ENCODE measurements around the gene FH. TPM values are rescaled to one million over a fixed set of nuclear protein-coding genes. Genes with fewer than 3 reads are reported as not detected.

Gene FH
- total and polyA plus RNA-seq, 2 of the 13 experiments (the other 11 are each of a cell fraction or from before 2014, with no cell fraction given), result 39.2 to 152 TPM

DNA sequence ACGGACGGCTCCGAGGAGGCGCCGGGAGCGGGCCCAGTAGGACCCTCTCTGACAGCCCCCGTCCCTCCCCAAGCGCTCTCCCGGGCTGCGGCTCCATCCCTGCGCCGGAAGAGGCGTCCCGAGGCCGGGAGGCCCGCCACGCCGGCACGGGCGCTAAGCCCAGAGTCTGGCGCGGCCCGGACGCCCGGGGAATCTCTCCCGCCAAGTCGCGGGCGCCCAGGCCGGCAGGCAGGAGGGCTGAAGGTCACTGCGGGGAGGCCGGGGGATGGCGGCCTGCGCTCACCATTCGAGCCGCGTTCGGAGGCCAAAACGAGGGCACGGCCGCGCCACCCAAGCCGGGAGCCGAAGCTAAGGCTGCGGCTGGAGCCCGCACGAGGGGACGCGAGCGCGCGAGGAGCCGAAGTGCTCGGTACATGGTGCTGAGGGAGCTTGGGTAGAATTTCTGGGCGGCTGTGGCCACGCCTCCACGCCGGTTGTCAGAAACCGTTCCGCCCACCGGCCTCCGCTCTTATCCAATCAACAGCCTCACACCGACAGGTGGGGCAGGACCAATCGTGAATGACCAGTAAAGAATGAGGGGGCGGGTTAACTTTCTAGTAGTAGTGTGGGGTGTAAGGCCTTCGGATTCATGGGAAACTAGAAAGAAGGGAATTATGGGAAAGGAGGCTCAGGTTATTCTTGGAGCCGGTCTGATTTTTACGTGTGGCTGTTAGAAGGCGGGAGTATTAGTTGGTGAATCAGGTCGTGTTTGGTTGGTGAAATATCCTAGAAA lies at the start of gene FH (continued):
- TF ChIP-seq ZFP41 (CRISPR knock-in tag; IDR thresholded peaks at IDR 0.05; ENCODE audit: borderline replicate concordance), result no peak
- TF ChIP-seq KDM3A (CRISPR knock-in tag; IDR thresholded peaks at IDR 0.05; ENCODE audit: low read depth), result peak; percentile 50; the same call in 1 of the 2 replicates
- no peak for TF ChIP-seq ZNF558 (CRISPR knock-in tag; IDR thresholded peaks at IDR 0.05; ENCODE audit: borderline replicate concordance)
- TF ChIP-seq JUNB (CRISPR knock-in tag; IDR thresholded peaks at IDR 0.05; ENCODE audit: borderline replicate concordance), result no peak
- TF ChIP-seq ZNF501 (CRISPR knock-in tag; IDR thresholded peaks at IDR 0.05), result peak; percentile 92
- TF ChIP-seq ZNF274 (CRISPR knock-in tag; IDR thresholded peaks at IDR 0.05), result 0 out of 2 replicates have a peak, but pooled peaks have one; percentile 56
- TF ChIP-seq ZNF75D (CRISPR knock-in tag; IDR thresholded peaks at IDR 0.05; ENCODE audit: borderline replicate concordance), result 0 out of 2 replicates have a peak, but pooled peaks have one; percentile 74
- TF ChIP-seq HMGA1 (CRISPR knock-in tag; conservative IDR thresholded peaks at IDR 0.05), result no peak
- TF ChIP-seq ELK4 (CRISPR knock-in tag; IDR thresholded peaks at IDR 0.05; ENCODE audit: borderline replicate concordance), result no peak
- TF ChIP-seq HNRNPK (IDR thresholded peaks at IDR 0.05; ENCODE audit: low read depth, low read length, poor library complexity, severe bottlenecking), result peak; percentile 24
- 0 out of 2 replicates have a peak, but pooled peaks have one; percentile 44 for TF ChIP-seq TGIF2 (CRISPR knock-in tag; IDR thresholded peaks at IDR 0.05)
- TF ChIP-seq SMC3 (IDR thresholded peaks at IDR 0.05; ENCODE audit: low read length), result no peak
- TF ChIP-seq ZSCAN31 (CRISPR knock-in tag; IDR thresholded peaks at IDR 0.05; ENCODE audit: low read depth), result 0 out of 2 replicates have a peak, but pooled peaks have one; percentile 45
- TF ChIP-seq ZNF335 (CRISPR knock-in tag; IDR thresholded peaks at IDR 0.05), result no peak
- TF ChIP-seq MIER3 (CRISPR knock-in tag; IDR thresholded peaks at IDR 0.05; ENCODE audit: borderline replicate concordance), result 0 out of 2 replicates have a peak, but pooled peaks have one; percentile 20
- TF ChIP-seq MED8 (CRISPR knock-in tag; IDR thresholded peaks at IDR 0.05; ENCODE audit: insufficient replicate concordance), result no peak
- peak; percentile 17; the same call in 1 of the 2 replicates for TF ChIP-seq ZNF788 (CRISPR knock-in tag; IDR thresholded peaks at IDR 0.05; ENCODE audit: borderline replicate concordance)
- 0 out of 2 replicates have a peak, but pooled peaks have one; percentile 21 for TF ChIP-seq ZNF136 (CRISPR knock-in tag; IDR thresholded peaks at IDR 0.05; ENCODE audit: low read depth)
- TF ChIP-seq HMG20A (CRISPR knock-in tag; IDR thresholded peaks at IDR 0.05; ENCODE audit: borderline replicate concordance), result no peak
- peak; percentile 52; the same call in 1 of the 2 replicates for TF ChIP-seq HBP1 (CRISPR knock-in tag; IDR thresholded peaks at IDR 0.05; ENCODE audit: low read depth)
- no peak; the same call in 1 of the 2 replicates for TF ChIP-seq NCOA2 (CRISPR knock-in tag; IDR thresholded peaks at IDR 0.05)
- no peak for TF ChIP-seq HNF4A (CRISPR knock-in tag; IDR thresholded peaks at IDR 0.05)
- peak; percentile 32; the same call in 1 of the 2 replicates for TF ChIP-seq ZBTB10 (CRISPR knock-in tag; IDR thresholded peaks at IDR 0.05; ENCODE audit: borderline replicate concordance)
- TF ChIP-seq FOXC1 (CRISPR knock-in tag; IDR thresholded peaks at IDR 0.05; ENCODE audit: borderline replicate concordance), result 0 out of 2 replicates have a peak, but pooled peaks have one; percentile 73
- TF ChIP-seq ZNF3 (CRISPR knock-in tag; IDR thresholded peaks at IDR 0.05), result no peak
- TF ChIP-seq ZNF792 (CRISPR knock-in tag; IDR thresholded peaks at IDR 0.05), result peak; percentile 64; the same call in 1 of the 2 replicates
